ENCODE results near the gene EHD1.
"Not testable (repeated sequence)": the region's sequence is repeated elsewhere in the genome, so short reads cannot be mapped to it uniquely, and the experiment has no call there.

EHD1 gene

GRCh38 chr11:64855596-64856304, 22.7 kb downstream of the EHD1 start:
- DNase-seq = no peak

- peak; percentile 56 to 66 for DNase-seq
Observed at GRCh38 chr11:64854534-64855502, 23.6 kb downstream of the EHD1 start.

- no peak for DNase-seq
Observed at GRCh38 chr11:64854157-64854533, 24.3 kb downstream of the EHD1 start.

- no peak for DNase-seq
Observed at GRCh38 chr11:64853709-64854108, 24.7 kb downstream of the EHD1 start.

GRCh38 chr11:64852804-64853509, 25.5 kb downstream of the EHD1 start:
- DNase-seq = no peak

- no peak for DNase-seq
Observed at GRCh38 chr11:64851831-64852351, 26.5 kb downstream of the EHD1 start.

GRCh38 chr11:64850979-64851567, 27.3 kb downstream of the EHD1 start:
- DNase-seq = peak in 1 of 2 donors; percentile 59

- no peak for DNase-seq
Observed at GRCh38 chr11:64849598-64850356, 28.6 kb downstream of the EHD1 start.

- no peak for DNase-seq
Observed at GRCh38 chr11:64848826-64849597, 29.4 kb downstream of the EHD1 start.

- DNase-seq = no peak
Observed at GRCh38 chr11:64848214-64848825, 30.1 kb downstream of the EHD1 start.

GRCh38 chr11:64846998-64847666, 31.3 kb downstream of the EHD1 start:
- DNase-seq = peak; percentile 91 to 97

GRCh38 chr11:64845776-64846129, 32.7 kb downstream of the EHD1 start:
- not testable (repeated sequence) for DNase-seq

GRCh38 chr11:64845129-64845775, 33.2 kb downstream of the EHD1 start:
- DNase-seq = no peak

GRCh38 chr11:64844330-64845128, 33.9 kb downstream of the EHD1 start, which contains the start of gene CDC42BPG:
Gene CDC42BPG (minus strand): TSS chr11:64844653. CDS start chr11:64844569, 84 bp downstream.
- DNase-seq = peak; percentile 59 to 67

GRCh38 chr11:64843686-64844329, 34.6 kb downstream of the EHD1 start:
- no peak for DNase-seq

- no peak for DNase-seq
Observed at GRCh38 chr11:64842851-64843685, 35.4 kb downstream of the EHD1 start.

GRCh38 chr11:64842366-64842759, 36.1 kb downstream of the EHD1 start:
- DNase-seq = no peak
